Measurements from ENCODE around the gene ZMYND8. TPM values are rescaled to one million over a fixed set of nuclear protein-coding genes. Genes with fewer than 3 reads are reported as not detected.

Gene ZMYND8
- polyA plus RNA-seq, 1 donor from 2014 or later: 16.8 TPM

DNA sequence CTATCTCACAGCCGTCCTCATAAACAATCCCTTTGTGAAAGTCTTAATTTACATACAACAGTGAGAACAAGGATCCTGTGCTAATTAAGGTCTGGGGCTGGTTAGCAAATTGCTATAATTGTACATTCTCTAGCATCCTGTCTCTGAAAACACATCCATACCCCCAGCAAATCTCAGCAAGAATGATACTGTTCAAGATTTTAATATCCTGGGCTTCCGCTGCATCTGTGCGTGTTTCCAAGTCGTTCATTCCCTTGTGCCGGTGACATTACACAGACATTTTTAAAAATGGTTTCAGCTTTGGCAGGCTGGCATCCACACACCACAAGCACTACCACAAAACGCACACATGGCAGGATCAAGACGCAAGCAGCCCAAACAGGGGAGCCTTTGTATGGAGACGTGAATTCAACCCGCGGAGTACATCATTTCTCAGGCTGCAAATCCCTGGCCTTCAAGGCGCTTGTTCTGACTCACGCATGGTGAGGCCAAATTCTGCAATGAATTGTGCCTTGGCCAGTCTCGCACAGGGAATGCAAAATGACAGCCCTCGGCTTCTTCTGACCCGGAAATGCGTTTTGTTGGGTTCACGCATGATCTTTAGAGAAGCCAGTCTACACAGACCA, 20.3 kb downstream of the ZMYND8 start:
- no peak overlapping the region for H3K4me2 ChIP-seq (ENCODE audit: low read length)

More for the DNA sequence above, 20.3 kb downstream of the ZMYND8 start:
- TF ChIP-seq SMC3 (conservative IDR thresholded peaks at IDR 0.05; ENCODE audit: poor library complexity) (no peak), POLR2AphosphoS5 (IDR thresholded peaks at IDR 0.05) (no peak), EZH2 (IDR thresholded peaks at IDR 0.05; ENCODE audit: borderline replicate concordance, insufficient read depth, low read length, poor library complexity, severe bottlenecking) (no peak), CTCF (IDR thresholded peaks at IDR 0.05; ENCODE audit: poor library complexity, severe bottlenecking) (no peak), MXI1 (conservative IDR thresholded peaks at IDR 0.05; ENCODE audit: poor library complexity, severe bottlenecking) (no peak), EP300 (conservative IDR thresholded peaks at IDR 0.05; ENCODE audit: poor library complexity, severe bottlenecking) (no peak), RAD21 (conservative IDR thresholded peaks at IDR 0.05) (no peak), REST (IDR thresholded peaks at IDR 0.05; ENCODE audit: borderline replicate concordance) (no peak), TAF1 (IDR thresholded peaks at IDR 0.05; ENCODE audit: low read depth) (no peak)
- no peaks in the 10 kb centered on the region for H3K9me2 ChIP-seq (ENCODE audit: insufficient read depth, low read length)
- no peak overlapping the region for H3K4me3 ChIP-seq (ENCODE audit: low read length)
- H3K79me2 ChIP-seq (replicated peaks; ENCODE audit: insufficient read depth, low read length): peaks cover 6% of the 10 kb centered on the region
- no peaks in the 10 kb centered on the region for H4K20me1 ChIP-seq (ENCODE audit: insufficient read depth)
- no peaks in the 10 kb centered on the region for H3K27me3 ChIP-seq (ENCODE audit: insufficient read depth, low read depth, low read length)
- H3K27ac ChIP-seq (ENCODE audit: low read length): no peak overlapping the region
- H3K9ac ChIP-seq (ENCODE audit: low read length): no peak overlapping the region
- no peak overlapping the region for H2AFZ ChIP-seq (ENCODE audit: low read depth, low read length)
- H3K36me3 ChIP-seq (ENCODE audit: insufficient read depth, low read length): no peaks in the 10 kb centered on the region
- peaks cover 3% of the 10 kb centered on the region for H3F3A ChIP-seq (ENCODE audit: insufficient read depth, low read length, poor library complexity, severe bottlenecking)
- no peaks in the 10 kb centered on the region for H3K9me3 ChIP-seq (ENCODE audit: low read length)
